Stimulated activated CD4-positive, alpha-beta T cell treated with anti-CD3 and anti-CD28 coated beads, Interleukin-1b, Interleukin-23, amount 100 ng/mL, for 48 hours (primary cell): ENCODE measurements around the gene ACVR2B.

Experiments
- DNase-seq: peaks from one replicate; pipeline ENCODE4 v3.0.0-alpha.2; 2020

ACVR2B gene

DNA sequence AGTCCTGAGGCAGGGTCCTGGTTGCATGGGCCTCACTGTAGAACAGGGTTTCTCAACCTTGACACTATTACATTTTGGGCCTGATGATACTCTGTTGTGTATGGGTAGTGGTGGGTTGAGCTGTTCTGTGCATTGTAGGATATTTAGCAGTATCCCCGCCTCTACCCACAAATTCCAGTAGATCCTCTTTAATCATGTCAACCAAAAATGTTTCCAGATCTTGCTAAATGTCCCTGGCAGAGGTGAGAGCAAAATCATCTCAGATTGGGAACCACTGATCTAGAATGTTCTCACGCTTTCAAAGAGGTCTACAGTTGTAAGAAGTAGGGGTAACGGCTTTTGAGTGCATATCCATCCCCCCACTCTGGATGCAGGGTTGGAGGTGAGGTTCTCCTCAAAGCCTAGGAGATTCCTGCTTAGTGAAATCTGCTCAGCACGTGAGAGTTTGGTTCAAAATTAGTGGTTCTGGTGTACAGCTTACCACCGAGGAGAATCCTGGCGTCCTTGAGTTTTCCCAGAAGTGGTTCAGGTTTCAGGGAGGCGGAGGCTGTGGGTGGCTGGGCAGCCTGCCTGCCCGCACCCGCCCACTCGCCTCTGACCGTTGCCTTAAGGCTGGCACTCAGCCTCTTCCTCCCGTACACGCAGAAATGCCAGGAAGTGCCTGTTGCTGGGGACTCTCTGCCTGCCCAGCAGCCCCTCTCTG lies 5.3 kb downstream of the ACVR2B start:
- DNase-seq = no peak

DNA sequence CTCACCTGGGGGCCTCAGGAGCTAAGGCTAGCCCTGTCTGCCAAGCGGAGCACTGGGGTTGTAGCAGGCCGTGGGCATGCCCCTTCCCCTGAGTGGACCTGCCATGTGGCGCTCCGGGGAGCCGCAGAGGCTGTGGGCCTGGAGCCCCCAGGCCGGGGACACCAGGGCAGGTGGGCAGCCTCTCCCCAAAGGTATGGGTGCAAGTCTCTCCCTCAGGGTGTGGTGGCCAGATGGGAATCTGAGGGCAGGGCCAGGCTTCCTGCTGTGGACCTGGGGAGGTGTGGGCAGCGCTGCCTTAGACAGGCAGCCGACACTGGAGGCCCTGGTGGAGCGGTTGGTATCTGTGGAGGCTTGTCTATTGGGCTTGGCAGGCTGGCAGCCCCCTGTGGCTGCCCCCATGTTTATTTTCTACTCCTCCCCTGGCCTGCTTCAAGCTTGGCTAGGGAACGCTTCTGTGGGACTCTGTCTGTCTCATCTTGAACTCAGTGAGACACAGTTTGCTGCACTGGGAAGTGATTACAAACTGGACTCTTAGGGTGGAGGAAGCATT lies 5.9 kb downstream of the ACVR2B start:
- no peak for DNase-seq

DNA sequence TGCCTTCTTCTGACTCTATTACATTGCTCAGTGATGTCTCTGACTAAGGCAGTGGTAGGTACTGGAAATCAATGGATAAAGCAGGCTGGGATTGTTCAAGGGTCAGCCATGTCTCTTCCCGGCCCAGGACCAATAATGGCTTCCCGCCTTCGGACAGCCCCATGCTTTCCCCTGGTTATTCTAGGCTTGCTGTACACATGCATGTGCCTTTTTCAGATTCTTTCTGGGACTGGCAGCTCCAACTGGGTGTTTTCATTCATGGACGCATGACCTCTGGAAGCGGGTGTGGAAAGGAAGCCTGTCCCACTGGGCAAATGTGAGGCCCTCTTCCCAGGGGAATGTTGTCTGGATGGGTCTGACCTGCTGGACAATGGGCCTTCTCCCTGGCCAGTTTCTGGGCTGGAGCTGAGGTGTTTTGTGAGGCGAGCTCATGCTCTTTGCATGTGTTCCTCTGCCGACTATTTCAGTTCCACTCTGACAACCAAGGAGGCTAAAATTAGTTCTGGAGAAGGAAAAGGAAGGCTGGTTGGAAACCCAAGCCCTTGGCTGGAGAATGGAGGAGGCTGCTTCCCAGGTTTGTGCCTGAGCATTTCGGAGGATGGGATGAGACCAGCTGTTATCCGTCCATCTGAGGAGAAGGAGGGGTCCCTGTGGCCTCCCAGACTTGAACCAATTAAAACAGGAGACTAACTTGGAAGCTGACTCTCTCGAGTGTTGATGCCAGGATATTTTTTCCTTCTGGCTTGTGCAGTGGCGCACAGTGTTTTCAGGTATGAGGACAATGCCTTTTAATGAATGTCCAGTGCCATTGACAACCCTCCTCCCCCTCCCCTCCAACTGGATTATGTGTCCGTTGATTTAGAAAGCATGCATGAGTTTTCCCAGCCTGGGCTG lies 6.9 kb downstream of the ACVR2B start:
- no peak for DNase-seq

DNA sequence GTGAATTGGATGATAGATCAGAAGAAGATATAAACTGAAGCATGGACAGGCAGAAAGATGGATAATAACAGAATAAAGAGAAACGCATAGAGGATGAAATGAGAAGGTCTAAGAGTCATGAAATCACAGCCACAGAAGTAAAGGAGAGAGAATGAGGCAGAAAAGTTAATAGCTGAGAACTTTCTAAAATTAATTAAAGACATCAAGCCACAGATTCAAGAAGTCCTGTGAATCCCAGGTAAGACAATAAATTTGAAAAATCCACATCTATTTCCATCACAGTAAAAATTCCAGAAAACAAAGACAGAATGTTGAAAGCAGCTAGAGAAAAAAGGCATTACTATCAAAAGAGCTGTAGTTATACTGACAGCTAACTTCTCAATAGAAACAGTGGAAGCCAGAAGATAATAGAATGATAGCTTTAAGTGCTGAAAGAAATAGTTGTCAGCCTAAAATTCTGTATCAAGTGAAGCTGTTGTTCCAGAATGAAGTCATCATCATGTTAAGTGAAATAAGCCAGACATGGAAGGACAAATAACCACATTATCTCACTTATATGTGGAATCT lies 12.0 kb downstream of the ACVR2B start:
- DNase-seq = no peak

DNA sequence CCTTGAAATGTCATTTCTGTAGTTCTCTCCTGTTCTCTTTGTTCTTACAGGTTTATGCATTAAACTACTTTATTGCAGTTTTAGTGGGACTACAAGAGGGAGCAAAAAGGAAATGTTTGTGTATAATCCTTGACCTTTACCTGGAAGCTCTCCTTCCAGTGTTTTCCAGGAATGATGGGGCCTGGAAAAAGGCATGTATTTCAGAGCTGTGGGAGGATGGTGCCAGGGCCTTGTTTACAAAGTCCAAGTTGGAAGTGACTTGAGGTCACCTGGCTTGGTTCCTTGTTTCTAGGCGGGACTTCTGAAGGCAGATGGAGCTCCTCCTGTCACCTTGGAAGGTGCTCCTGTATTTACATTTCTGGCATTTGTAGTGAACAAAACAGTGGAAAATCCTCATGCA lies 15.1 kb downstream of the ACVR2B start:
- no peak for DNase-seq

DNA sequence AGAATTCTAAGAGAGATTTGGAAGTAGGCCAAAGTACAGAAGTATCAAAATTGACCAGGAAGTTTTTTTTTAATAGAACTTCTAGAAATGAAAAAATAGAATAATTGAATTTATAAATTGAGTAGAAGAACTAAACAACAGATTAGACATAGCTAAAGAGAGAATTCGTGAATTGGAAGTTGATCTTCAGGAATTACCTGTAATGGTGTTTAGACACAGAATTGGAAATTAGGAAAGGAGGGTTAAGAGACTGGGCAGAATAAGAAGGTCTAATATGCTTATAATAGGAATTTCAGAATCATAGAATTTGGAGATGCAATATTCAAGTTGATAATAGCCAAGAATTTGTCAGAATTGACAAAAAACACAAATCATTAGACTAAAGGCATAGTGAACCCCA lies 16.2 kb downstream of the ACVR2B start:
- no peak for DNase-seq

DNA sequence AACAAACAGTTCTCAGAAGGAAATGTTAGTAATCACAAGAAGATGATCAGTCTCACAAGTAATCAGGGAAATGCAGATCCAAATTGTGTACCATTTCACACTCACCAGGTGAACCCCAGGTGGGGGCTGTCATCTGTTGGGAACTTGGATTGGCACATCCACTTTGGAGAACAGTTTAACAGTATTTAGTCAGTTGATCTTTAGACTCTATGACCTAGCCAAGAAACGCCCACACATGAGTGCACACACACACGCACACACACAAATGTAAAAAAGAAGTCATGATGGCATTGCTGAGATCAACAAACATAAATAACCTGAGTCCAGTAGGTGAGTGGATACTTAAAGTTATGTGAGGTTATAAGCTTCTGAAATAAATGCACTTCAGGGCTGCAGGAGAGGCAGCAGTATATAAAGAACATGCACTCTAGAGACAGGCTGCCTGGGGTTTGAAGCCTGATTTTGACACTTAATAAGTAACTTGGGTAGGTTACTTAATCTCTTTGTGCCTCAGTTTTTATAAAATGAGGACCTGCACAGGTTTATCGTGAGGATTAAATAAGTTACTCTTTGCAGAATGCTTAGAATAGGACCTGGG lies 17.7 kb downstream of the ACVR2B start:
- DNase-seq = no peak

DNA sequence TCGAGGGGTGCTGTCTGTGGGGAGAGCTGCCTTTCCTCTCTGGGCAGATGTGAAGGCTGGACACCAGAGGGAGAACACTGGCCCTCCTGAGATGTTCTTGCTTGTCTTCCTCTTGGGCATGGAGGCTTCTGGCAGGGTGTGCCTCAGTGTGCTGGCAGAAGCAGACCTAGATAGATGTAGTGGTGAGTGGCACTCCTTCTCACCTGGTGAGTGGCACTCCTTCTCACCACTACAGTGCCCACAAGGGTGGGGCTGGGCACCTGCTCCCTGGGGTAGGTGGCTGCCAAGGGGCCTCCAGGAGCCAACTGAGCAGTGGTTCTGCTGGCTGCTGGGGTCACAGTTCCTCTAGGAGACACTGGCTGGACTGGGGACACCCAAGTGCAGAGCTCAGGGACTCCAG lies 18.7 kb downstream of the ACVR2B start:
- no peak for DNase-seq

DNA sequence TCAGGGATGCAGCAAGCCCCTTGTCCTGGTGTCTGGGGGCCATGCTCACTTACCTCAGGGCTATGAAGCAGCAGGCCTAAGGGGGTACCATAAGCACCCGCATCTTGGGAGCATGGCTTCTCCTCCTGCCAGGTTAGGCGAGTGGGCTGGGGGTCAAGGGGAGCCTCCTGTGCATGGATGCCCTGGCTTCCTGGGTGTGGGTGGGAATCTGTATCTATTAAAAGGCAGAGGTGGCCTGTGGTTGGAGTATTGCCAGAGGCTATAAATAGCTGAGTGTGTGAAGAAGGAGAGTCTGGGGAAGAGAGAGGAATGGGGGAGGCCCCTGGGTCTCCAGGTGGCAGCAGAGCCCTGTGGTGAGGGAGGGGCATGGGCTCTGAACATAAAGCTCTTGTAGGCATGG lies 19.5 kb downstream of the ACVR2B start:
- no peak for DNase-seq

DNA sequence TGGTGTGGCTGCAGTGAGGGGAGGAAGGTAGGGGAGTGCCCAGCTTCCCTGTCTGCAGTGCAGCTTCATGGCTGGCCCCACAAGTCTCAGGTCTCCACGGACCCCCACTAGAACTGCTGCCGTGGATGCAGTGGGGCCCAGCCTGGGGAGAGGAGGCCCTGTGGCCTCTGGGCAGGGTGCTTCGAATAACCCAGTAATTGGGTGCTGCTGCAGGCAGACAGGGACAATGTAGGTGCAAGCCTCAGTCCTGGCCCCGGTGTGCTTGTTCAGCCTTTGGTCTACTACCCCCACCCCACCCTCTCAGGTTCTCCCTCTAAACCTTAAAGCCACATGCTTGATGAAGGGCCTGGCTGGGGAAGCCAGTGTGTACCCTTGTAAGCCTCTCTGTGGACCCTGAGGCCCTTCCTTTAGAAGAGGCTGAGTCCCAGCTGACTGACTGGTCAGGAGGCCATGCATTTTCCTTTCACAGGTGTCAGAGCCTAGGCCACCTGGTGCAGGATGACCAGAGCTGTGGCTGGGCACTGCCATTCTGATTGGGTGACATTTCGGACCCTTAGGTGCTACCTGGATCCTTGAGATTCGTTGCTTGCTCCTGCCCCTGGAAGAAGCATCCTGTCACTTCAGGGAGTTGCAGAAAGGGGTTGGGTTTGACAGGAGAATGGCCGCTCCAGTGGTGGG lies 21.4 kb downstream of the ACVR2B start:
- no peak for DNase-seq

DNA sequence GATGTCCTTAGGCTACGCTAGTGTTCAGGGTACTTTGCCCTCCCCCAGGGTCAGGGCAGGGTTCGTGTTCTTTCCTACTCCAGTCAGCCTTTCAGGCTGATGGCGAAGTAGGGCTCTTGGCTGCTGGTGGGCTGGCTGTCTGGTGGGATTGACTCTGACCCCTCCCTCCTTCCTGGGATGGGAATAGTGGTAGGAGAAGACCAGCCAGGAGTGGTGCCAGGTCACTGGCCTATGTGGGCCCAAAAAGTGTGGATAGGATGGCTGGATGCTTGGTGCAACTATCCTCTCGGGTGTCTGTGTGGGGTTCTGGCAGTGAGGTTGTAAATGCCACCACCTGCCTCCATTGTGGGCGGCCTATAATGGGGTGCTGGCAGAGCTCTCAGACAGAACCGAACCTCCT lies 22.0 kb downstream of the ACVR2B start:
- DNase-seq = no peak

DNA sequence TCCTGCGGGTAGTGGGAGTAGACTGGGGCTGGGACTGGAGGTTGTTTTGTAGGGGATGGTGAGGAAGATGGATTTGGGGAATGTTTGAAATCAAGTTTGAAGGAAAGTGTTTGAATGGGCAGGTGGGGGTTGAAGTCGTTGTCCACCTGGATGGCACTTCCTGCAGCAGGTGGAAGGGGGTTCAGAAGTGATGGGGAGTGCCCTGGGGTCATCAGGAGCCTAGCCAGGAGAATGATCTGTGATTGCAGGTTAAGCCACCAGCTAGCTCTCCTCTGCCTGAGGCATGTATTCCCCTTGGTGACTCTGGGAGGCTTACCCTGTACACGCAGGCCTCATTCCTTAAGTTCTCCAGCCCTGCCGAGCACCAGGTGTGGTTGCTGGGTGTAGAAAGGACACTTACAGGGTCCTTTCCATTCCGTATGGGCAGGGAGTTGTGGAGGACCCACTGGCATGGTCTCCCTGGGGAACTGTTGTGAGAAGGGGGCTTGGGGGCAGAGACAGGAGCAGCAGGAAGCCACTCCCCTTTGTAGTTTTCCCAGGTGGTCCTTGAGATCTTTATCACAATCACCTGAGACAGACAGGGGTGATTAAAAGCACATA lies 22.6 kb downstream of the ACVR2B start:
- no peak for DNase-seq

DNA sequence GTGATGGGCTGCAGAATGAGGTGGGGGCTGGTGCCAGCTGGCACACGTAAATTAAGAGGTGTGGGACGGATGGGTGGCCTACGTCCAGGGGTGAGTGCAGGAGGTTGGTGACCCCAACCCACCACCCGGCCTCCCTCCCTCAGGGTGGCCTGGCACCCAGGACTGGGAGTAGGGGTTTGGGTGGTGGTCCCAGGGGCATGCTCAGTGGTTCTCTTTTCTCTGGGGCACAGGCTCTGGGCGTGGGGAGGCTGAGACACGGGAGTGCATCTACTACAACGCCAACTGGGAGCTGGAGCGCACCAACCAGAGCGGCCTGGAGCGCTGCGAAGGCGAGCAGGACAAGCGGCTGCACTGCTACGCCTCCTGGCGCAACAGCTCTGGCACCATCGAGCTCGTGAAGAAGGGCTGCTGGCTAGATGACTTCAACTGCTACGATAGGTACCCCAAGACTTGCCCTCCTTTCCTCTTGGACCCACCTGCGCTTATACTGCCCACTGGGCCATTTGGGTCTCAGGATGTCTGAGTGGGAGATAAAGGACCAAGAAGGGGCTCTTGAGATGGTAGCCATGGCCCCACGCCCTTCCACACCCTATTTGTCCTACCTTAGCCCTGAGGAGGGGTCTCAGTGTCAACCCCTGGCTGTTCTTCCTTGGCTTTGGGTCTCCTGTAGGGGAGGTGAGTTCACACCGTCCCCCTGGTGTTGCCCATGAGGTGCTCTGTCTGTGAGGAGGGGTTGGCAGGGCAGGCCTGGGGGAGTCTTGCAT lies 23.5 kb downstream of the ACVR2B start:
- no peak for DNase-seq

DNA sequence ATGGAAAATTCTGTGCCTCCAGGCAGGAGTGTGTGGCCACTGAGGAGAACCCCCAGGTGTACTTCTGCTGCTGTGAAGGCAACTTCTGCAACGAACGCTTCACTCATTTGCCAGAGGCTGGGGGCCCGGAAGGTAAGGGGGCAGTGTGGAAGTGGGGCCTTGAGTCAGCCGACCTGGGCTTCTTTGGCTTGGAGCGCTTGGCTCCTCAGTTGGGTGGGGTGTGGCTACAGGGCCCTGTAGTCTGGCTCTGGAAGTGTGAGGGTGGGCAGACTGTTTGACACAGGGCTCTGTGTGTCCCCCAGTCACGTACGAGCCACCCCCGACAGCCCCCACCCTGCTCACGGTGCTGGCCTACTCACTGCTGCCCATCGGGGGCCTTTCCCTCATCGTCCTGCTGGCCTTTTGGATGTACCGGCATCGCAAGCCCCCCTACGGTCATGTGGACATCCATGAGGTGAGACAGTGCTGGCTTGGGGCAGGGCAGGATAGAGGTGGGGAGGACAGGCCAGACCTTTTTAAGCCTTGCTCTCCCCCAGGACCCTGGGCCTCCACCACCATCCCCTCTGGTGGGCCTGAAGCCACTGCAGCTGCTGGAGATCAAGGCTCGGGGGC lies 24.3 kb downstream of the ACVR2B start:
- no peak for DNase-seq

DNA sequence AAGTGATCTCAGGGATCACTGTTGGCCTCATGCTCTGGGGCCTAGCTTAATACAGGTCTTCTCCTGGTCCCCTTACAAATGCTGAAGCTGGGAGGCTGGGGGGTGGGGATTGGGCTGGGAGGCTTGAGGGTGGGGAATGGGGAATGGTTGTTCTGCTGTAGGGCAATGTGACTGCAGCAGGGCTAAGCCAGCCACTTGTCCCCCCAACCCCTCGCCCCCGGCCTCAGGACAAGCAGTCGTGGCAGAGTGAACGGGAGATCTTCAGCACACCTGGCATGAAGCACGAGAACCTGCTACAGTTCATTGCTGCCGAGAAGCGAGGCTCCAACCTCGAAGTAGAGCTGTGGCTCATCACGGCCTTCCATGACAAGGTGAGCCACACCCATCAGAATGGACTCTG lies 25.2 kb downstream of the ACVR2B start:
- DNase-seq = no peak

DNA sequence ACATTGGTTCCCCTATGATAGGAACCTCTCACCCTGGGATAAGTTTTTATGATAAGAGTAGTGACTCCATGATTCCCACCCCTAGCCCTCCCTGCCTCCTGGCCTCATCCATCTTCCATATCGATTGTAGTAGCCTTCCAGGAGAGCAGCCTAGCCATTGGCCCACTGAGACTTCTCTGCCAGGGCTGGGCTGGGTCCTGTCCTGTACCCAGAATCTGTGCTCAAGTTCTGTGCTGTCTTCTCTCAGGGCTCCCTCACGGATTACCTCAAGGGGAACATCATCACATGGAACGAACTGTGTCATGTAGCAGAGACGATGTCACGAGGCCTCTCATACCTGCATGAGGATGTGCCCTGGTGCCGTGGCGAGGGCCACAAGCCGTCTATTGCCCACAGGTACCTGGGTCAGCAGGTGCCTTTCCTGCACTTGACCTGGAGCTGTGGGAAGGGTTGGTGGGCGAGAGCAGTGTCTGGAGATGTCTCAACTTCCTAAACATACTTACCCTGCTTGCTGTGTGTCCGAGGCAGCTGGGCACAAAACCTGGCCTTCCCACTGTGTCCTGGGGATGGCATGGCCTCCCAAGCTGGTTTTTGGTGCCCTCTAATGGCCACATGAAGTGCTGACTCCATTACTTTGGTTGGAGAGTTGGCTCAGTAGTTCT lies 25.9 kb downstream of the ACVR2B start:
- peak; percentile 26 for DNase-seq

DNA sequence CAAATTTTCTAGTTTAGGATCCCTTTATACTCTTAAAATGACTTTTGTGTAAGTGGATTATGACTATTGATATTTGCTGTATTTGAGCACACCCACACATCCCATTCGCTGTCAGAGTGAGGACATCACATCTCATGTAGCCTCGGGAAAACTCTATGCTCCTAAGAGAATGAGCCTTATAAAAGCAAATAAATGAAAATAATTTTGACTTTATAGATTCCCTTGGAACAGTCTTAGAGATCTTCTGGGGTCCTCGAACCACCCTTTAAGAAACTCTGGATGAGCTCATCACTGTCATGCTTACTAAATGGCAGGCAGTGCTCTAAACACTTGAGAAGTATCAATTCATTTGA lies 26.4 kb downstream of the ACVR2B start:
- no peak for DNase-seq

DNA sequence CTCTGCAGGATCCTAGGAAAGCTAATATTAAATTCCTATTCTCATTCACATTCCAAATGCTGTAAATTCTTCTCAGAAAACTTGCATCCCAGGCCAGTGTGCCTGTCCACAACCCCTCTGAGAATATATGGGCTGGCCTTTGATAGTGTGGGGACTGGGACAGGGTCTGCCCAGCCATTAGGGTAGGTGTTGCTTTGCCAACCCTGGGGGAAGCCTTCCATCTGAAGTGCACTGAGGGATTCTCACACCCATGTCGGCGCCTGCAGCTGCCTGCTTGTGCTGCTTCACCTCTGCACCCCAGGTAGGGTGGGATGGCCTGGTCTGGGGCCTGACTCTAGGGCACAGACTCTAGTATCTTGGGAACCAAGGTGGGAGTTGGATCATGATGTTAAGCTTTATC lies 27.2 kb downstream of the ACVR2B start:
- DNase-seq = no peak

DNA sequence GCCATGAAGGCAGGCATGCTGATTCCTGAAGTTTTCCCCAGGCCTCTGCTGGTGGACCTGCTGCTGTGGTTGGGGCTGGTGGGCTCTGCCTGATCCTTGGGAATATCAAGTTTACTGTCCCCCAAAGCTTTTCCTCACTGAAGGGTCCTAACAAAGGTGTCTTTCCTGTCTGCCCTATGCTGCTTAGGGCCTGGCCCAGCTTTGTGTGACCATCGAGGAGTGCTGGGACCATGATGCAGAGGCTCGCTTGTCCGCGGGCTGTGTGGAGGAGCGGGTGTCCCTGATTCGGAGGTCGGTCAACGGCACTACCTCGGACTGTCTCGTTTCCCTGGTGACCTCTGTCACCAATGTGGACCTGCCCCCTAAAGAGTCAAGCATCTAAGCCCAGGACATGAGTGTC lies 29.3 kb downstream of the ACVR2B start:
- no peak for DNase-seq

DNA sequence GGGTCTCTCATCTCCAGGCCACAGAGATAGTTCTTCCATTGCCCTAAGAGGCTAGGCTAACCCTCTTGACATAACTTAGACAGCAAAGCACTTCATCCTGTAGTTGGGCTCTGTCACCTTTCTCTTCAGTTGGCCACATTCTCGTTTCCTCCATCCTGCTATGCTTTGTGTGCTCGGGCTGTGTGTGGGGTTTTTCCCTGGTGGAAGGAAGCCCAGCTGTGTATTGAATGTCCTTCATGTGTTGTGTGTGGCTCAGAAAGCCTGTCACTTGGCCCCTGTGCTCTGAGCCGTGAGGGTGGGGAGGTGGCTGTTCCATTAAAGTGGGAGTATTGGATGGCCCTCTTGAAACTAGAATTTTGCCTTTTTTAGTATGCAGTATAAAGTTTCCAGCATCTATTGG lies 33.6 kb downstream of the ACVR2B start:
- DNase-seq = no peak

DNA sequence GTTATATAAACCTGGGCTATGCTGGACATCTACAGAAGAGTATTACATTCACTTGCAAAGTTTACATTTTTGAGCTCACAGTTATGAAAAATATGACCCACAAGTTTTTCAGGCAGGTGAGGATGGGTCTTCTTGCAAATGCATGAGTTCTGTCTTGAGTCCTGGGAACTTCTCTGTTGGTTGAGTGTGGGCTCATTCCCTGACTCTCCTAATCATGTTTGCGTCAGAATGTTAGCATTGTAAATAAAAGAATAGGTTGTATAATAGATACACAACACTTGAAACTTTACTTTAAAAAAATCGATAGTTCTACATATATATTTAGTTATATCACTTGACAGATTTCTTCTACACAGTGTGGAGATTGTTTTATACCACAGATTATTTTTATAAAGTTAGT lies 35.3 kb downstream of the ACVR2B start:
- DNase-seq = no peak
